ENCODE results near the gene CELF6.
A peak's percentile ranks its signal among the peaks of the same experiment; 100 is the strongest.

Gene CELF6

DNA sequence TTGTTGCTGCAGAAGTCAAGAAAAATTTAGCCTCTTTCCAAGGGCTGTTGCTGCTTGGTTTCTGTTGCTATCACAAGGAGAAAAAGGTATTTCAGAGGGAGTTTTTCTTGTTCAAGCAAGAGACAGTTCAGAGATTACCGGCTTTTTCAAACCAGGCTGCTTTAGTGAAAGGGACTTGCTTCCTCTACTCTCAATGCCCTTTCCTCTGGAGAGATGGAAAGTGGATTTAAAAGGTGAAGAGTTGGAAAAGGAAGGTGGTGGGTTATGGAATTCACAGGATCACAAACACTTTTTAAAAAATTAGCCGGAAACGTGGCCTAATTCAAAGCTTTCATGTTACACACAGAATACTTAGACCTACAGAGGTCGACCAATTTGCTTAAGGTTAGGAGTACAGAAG lies 48.7 kb downstream of the CELF6 start:
- DNase-seq = no peak

DNA sequence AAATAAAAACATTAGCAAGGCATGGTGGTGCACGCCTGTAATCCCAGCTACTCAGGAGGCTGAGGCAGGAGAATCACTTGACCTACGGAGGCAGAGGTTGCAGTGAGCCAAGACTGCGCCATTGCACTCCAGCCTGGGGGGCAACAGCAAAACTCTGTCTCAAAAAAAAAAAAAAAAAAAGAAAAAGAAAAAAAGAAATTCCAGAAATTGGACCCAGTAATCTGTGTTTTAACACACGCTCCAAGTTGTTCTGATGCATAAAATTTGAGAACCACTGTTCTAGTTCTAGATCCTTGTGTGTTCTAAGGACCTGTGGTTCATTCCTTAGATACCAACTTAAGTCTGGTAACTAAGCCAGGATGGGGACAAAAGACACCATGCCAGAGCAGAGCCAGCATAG lies 50.2 kb downstream of the CELF6 start:
- DNase-seq = no peak

DNA sequence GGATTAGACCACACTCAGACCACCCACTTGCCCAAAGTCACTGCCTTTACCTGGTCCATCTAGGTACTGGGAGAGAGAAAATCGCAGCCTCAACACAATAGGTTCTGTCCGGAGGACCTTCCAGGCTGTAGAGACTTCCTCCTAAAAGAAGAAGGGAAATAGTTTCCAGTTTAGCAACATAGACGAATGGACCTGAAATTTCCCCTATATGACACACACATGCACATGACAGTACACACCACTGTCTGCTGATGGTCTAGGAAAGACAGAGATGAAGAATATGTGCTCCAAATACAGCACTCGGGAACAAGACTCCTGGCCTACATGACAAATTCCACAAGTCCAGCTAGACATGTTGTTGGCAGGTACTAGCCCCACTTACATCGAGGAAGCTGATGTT lies 54.9 kb downstream of the CELF6 start:
- no peak for DNase-seq

DNA sequence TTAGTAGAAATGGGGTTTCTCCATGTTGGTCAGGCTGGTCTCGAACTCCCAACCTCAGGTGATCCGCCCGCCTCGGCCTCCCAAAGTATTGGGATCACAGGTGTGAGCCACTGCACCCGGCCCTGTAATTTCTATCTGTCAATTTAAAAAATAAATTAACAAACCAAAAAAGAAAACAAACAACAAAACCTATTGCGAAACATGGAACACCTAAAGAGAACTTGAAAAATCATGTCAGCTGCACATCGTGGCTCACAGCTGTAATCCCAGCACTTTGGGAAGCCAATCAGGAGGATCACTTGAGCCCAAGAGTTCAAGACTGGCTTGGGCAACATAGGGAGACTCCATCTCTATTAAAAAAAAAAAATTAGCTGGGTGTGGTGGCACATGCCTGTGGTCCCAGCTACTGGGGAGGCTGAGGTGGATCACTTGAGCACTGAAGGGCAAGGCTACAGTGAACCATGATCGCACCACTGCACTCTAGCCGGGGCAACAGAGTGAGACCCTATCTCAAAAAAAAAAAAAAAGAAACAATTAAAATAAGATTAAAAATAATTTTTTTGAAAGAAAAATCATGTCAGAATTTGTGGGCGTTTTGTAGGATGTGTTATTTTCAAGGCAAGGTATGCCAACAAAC lies 67.2 kb downstream of the CELF6 start:
- no peak for DNase-seq

DNA sequence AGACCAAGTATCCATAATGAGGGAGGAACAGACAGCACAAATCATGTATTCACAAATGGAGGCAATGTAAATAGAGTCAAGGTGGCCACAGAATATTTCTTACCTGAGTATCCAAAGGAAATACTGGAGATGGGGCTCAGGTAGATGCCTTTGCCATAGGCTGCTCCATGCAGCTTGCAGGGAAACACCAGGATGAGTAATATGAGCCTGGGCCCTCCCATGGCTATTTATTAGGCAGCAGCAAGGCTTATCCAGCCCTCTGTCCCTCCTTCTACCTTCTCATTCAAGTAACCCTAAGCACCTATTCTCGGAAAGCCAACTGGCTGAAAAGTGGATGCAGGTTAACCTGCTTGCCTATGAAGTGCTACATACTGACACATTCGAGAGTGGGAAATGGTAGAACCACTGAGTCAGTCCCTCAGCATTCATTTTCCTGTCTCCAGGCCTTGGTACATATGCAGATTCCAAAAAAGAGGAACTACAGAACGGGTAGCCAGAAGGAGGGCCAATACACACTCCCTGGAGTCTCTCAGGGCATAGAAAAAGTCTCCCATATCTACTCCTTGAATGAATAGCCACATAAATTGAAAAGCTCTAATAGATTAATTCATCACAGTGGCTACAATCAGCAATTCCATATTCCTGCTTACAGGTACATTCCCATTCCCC lies 70.7 kb downstream of the CELF6 start:
- no peak for DNase-seq

DNA sequence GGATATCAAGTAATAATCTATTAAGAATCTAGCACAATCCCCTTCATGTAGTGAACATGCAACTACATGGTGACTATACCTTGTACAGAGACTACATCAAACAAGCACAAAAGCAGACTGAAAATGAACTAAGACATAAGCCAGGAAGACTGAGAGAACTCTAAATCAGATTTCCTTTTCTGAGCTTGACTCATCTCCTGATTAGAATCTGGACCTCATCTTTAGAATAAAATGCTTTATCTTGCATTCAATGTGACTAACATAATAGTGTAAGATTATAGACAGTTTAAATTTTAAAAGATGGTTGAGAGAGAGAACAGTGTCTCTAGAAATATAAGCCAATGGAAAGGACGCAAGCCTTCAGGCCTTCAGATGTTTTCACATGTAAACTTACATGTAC lies 71.4 kb downstream of the CELF6 start:
- no peak for DNase-seq

DNA sequence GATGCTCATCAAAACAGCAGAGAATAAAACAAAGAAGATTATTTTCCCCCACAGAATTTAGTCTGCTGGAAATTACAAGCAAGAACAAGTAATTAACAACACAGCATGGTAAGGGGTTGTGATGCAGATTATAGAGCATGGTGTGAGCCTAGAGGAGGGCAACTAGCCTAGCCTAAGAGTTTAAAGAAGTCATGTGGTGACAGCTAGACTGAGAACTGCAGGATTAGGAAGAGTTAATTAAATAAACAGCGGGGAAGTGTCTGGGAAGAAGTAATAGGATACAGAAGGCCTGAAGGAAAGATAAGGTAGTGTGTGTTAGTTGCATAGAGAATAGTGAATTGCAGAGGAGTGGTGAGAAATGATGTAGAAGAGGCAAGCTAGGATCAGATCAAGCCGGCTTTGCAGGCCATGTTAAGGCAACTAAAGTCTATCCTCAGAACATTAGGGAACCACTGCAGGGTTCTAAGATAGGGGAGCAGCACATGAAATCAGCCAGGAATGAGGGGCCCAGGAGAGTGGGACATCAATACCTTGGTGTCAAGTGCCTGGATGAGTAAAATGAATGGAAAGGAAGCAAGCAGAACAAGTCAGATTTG lies 77.1 kb downstream of the CELF6 start:
- DNase-seq = no peak

DNA sequence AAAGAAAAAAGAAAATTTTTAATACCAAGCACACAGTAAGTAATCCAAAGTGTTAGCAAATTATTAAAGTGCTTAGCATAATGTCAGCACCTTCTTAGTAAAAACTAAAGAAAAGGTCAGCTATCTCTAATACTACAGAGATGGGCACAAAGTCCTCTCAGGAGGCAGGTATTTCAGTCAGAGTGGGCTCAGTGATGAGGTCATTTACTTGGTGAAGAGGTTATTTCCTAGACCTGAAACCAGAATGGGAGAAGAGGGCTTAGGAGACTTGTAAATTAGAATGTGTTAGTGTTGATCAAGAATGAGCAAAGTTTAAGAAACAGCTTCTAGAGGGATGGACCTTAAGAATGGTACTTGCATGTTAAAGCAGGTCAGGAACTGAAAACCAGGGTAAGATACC lies 80.3 kb downstream of the CELF6 start:
- DNase-seq = no peak

DNA sequence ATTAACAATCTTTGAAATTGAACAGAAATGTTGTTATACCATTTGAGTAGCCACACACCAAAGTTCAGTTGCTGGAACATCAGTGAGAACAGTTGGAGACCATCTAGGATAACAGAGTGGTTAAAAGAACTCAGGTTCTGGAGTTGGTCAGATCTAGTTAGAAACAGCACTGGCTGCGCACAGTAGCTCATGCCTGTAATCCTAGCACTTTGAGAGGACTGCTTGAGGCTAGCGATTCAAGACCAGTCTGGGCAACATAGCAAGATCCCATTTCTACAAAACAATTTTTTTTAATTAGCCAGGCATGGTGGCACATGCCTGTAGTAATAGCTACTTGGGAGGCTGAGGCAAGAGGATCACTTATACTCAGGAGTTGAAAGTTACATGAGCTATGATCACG lies 81.4 kb downstream of the CELF6 start:
- no peak for DNase-seq

DNA sequence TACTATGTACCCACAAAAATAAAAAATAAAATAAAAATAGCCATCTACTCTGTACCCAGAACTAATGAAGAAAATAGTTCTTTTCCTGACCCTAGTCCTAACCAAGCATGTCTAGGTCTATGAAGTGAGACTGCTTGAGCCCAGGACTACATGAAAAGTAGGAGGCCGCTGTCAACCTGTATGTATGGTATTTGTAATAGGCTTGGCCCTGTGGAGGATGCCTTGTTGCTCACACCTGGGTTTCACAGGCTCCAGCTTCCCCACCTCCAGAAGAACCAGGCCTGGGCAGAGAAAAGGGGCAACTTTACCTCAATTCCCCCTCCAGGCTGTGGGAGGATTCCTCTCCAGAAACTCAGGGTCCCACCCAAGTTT lies 82.1 kb downstream of the CELF6 start:
- DNase-seq = no peak

DNA sequence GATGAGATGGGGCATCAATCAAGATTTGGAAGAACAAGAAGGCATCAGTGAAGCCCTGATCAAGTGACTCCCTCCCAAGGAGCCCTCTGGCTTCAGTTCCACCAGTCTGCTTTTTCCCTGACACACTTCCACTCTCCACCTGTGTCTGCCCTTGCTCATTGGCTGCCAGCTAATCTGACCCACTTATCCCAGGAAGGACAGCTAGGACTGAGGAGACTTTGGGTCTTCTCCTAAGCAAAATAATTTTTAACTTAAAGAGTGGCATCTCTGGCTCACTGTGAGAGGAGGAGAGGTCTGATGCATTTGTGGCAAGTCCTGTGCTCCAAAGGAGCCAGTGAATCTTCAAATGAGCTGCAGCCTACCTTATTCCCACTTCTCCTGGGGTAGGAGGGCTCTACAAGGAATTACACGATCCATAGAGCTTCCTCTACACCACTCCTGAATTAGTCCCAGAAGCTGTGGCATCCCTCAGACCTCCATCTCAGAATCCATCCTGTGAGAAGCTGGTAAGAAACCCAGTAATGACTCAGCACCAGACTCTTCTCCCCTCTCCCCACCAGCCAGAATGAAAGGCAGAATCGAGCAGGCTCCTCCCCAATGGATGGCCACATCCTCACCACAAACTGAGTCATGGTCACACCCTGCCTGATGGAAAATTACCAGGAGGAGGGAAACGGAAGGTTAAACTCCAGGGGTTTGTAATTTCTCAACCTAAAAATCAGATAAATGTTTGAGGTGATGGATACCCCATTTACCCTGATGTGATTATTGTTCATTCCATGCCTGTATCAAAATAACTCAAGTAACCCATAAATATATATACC lies 82.7 kb downstream of the CELF6 start:
- peak; percentile 46 for DNase-seq

DNA sequence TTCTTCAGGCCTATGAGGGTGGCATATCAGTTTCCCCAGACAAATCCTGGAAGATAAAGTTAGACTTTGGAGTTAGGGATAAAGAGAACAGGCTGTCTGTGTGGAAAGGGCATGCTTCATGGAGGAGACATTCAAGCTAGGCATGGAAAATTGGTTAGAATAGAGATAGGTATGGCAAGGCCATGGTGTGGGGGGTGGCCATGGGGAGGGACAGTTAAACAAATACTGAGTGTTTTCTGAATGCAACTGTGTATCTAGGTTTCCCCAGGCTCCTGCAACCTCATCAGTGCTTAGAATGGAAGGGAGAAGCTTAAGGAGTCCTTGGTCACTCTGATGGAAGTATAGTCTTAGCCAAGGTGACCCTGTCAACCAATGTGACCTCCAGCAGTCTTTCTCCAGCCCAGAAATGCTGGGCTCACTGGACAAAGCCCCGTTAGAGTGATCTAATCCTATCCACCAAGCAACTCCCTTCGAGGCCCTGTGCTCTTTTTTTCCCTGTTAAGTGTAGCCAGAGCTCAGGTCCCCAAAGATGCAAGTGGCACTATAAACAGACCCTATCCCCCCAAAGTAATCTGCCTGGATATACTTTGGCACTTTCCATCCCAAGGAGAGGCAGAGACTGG lies 83.5 kb downstream of the CELF6 start:
- no peak for DNase-seq

DNA sequence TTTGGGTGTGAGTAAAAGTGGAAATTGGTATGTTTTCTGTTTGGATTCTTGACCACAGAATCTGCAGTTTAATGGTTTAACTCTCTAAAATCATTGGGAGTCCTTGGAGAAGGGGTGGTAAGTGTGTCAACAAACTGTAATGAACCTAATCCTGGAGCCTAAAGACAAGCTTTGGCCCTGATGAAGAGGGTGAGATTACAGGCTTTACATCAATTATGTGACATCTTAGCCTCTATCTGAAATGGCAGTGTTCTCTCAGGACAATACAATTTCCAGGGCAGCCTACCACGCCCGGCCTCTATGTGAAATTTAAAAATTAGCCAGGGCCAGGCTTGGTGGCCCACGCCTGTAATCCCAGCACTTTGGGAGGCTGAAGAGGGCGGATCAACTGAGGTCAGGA lies 84.7 kb downstream of the CELF6 start:
- DNase-seq = no peak

Measured in CD4-positive, alpha-beta T cell treated with Interleukin-12 subunit alpha and Interleukin-12 subunit beta, for 1 hour (primary cell).